Fibroblast of lung (primary cell): ENCODE data around the gene CACNA2D3.

Source experiments
- CTCF ChIP-seq, 2 donors: IDR thresholded peaks in 1 of 2; conservative IDR thresholded peaks in 1 of 2; 1 replicate in 1 of 2; 2 replicates in 1 of 2; pipeline ENCODE4 v1.5.1; 2011 to 2012; ENCODE audit warnings: low read length in 2 of 2, control low read depth in 1 of 2, inconsistent platforms in 1 of 2, low read depth in 1 of 2, mild to moderate bottlenecking in 1 of 2
- EZH2 ChIP-seq: IDR thresholded peaks from 2 replicates; pipeline ENCODE4 v1.5.1; 2012; ENCODE audit warnings: low read length, control low read depth, mild to moderate bottlenecking; ENCODE audit errors: missing control alignments

- TF ChIP-seq CTCF (conservative IDR thresholded peaks at IDR 0.05 in 1 of 2, IDR thresholded peaks at IDR 0.05 in 1 of 2; ENCODE audit: low read depth in 1 of 2, low read length in 2 of 2): no peak
- TF ChIP-seq EZH2: no peak
Observed at GRCh38 chr3:54918516-54918915, 796.2 kb downstream of the CACNA2D3 start.
